SK-N-MC (cell line): Measurements from ENCODE around the gene ANKRD44.

Experiments used
- DNase-seq: peaks from one replicate; pipeline ENCODE4 v3.0.0-alpha.2; 2011; ENCODE audit warnings: low read depth, low spot score
- H3K27ac ChIP-seq: fragments of 200-600 bp; sonication (generic); 2 replicates; pipeline ENCODE4 v1.5.1; 2016; ENCODE audit warnings: mixed run types
- H3K36me3 ChIP-seq: fragments of 200-600 bp; sonication (generic); 2 replicates; pipeline ENCODE4 v1.6.1; 2017; ENCODE audit warnings: antibody characterized with exemption, low read length, mixed read lengths; ENCODE audit not compliant: insufficient read depth
- H3K4me3 ChIP-seq: fragments of 200-600 bp; sonication (generic); 2 replicates; pipeline ENCODE4 v1.5.1; 2016
- H3K9ac ChIP-seq: fragments of 200-600 bp; sonication (generic); 2 replicates; pipeline ENCODE4 v1.8.0; 2017; ENCODE audit warnings: mixed run types, mixed read lengths; ENCODE audit not compliant: insufficient read length
- H3K9me3 ChIP-seq: fragments of 200-600 bp; sonication (generic); 2 replicates; pipeline ENCODE4 v1.6.1; 2017; ENCODE audit warnings: low read depth, mild to moderate bottlenecking, antibody characterized with exemption, low read length, moderate library complexity, mixed read lengths
- EZH2 ChIP-seq: fragments of 200-600 bp; sonication (generic); IDR thresholded peaks from one replicate; pipeline ENCODE4 v1.6.1; 2017; ENCODE audit warnings: antibody characterized with exemption
- FOXP2 ChIP-seq: optimal IDR thresholded peaks from 2 replicates; pipeline ENCODE3; 2011; ENCODE audit warnings: mild to moderate bottlenecking, moderate library complexity; ENCODE audit not compliant: insufficient read depth; ENCODE audit errors: extremely low read length, control extremely low read depth
- POLR2AphosphoS5 ChIP-seq: IDR thresholded peaks from 2 replicates; pipeline ENCODE4 v1.6.1; 2012; ENCODE audit warnings: mild to moderate bottlenecking, low read depth, low read length, borderline replicate concordance

The ANKRD44 gene

DNA sequence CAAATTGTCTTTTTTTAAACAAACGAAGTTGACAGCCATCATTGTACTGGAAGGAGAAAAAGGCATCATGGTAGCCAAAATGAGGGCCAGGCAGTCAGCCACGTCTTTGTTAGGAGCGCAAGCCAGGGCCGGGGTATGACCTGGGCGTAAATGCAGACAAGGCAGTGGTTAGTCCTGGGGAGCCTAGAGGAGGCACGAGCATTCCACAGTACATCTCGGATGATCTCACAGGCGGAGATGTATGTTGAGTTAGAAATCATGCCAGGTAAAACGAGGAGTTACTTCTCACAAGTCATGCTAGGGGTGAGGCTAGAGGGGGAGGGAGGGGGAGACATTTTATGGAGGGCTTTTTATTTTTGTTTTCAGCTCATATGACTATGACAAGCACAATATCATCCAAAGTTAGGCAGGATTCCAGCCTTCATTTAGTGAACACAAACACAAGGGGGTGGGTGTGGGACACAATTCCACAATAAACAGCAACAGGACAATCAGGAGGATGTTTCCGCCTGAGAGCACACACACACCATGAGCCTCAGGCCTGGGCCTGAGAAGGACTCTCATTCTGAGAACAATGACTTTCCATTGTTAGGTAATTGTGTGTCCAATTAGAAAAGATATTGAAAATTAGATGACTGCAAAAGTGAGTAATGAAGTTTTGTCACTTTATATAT, 319.7 kb downstream of the ANKRD44 start:
- peaks cover under 1% of the 10 kb centered on the region; the same call in 1 of the 2 replicates for H3K36me3 ChIP-seq

GRCh38 chr2:196990092-196990491, 320.5 kb downstream of the ANKRD44 start:
- no peak for TF ChIP-seq EZH2
- TF ChIP-seq FOXP2: no peak
- no peak for TF ChIP-seq POLR2AphosphoS5
- Histone ChIP-seq H3K36me3 (no peaks in the 10 kb centered on the region), H3K27ac (peak overlapping the region; percentile 99), H3K9me3 (no peaks in the 10 kb centered on the region), H3K9ac (no peak overlapping the region), H3K4me3 (no peak overlapping the region)
- no peak for DNase-seq

More for the DNA sequence above, 319.7 kb downstream of the ANKRD44 start:
- Histone ChIP-seq H3K9ac (no peak overlapping the region), H3K27ac (peak overlapping the region; percentile 99; the same call in 1 of the 2 replicates), H3K9me3 (no peaks in the 10 kb centered on the region), H3K4me3 (no peak overlapping the region)
- DNase-seq: no peak
- no peak for TF ChIP-seq EZH2
- TF ChIP-seq POLR2AphosphoS5: no peak
- TF ChIP-seq FOXP2: no peak

DNA sequence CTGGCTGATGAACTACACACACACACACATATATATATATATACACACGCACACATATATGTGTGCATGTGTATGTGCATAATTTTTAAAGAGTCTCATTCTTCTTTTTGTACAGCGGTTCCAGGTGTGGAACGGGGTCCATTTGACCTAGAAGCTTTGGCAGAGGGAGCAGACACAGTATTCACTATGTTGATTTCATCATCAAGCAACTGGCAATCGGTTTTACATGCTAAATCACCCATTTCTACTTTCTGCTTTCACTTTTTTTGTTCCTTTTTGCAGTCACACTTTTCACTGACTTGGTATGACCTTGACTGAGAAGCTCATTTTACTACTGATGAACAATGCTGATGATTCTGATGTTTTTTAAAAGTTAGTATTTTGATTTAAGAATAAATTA, 321.1 kb downstream of the ANKRD44 start:
- peak overlapping the region; percentile 99 for H3K27ac ChIP-seq

GRCh38 chr2:196988639-196989038, 321.9 kb downstream of the ANKRD44 start:
- no peak for DNase-seq
- H3K9me3 ChIP-seq: no peaks in the 10 kb centered on the region
- H3K9ac ChIP-seq: peak overlapping the region; percentile 87
- H3K36me3 ChIP-seq: no peaks in the 10 kb centered on the region
- H3K4me3 ChIP-seq: peak overlapping the region; percentile 75
- TF ChIP-seq EZH2 (no peak), FOXP2 (no peak), POLR2AphosphoS5 (no peak)
- peak overlapping the region; percentile 99 for H3K27ac ChIP-seq

More for the DNA sequence above, 321.1 kb downstream of the ANKRD44 start:
- H3K9ac ChIP-seq: peak overlapping the region; percentile 87
- no peaks in the 10 kb centered on the region for H3K36me3 ChIP-seq
- TF ChIP-seq FOXP2 (no peak), POLR2AphosphoS5 (no peak), EZH2 (no peak)
- peak overlapping the region; percentile 4 for H3K4me3 ChIP-seq
- no peak for DNase-seq
- no peaks in the 10 kb centered on the region for H3K9me3 ChIP-seq

- Histone ChIP-seq H3K27ac (peak overlapping the region; percentile 99), H3K4me3 (peak overlapping the region; percentile 75), H3K9ac (peak overlapping the region; percentile 87), H3K36me3 (no peaks in the 10 kb centered on the region), H3K9me3 (no peaks in the 10 kb centered on the region)
- TF ChIP-seq FOXP2: no peak
- TF ChIP-seq POLR2AphosphoS5: peak; percentile 58; the same call in 1 of the 2 replicates
- peak; percentile 96 for DNase-seq
These were observed 322.8 kb downstream of the ANKRD44 start for GRCh38 chr2:196987649-196988364.

DNA sequence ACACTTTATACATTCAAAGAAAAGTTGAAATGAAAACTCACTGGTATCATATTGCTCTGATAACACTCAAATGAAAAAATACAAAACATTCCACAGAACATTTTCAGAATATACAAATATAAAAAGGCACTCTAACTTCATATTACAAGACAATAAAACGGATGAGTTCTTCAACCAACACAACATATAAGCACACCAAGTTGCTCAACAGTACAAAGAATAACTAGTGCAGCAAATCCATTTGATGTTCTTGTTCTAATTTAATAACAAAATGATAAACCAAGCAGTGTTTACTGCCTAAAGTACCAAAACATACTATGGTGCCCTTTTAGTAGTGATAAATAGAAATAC, 323.3 kb downstream of the ANKRD44 start:
- Histone ChIP-seq H3K36me3 (no peaks in the 10 kb centered on the region), H3K9ac (peak overlapping the region; percentile 87), H3K9me3 (no peaks in the 10 kb centered on the region), H3K27ac (peak overlapping the region; percentile 99), H3K4me3 (peak overlapping the region; percentile 75)
- no peak for DNase-seq
- no peak for TF ChIP-seq EZH2
- no peak for TF ChIP-seq POLR2AphosphoS5
- TF ChIP-seq FOXP2: no peak

DNA sequence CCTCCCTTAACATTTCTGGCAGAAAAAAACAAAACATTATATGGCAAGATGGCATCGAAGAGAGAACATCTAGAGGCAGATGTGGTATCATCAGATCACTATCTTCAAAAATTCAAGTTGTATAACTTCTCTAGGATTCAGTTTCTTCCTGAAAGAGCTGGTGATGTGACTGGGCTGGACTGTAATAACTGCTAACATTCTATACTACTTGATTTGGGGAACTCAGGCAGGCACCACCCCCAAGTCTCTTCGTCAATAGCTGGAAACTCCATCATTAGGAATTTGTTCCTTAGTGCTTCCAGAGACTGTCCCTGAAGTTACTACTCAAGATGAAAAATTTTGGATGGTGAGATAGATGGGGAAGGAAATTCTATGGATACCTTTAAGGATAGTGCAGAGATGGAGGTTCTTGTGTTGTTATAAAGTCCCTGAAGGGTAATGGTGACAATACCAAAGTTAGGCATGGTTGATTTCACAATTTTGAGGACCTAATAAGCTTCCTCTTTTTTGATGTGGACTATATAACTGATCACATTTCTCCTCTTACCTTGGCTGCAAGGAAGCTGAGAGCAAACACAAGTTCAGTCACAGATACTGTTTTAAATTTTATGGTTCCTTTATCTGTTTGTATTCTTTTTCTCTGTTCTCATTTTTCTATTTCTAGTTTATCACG, 324.9 kb downstream of the ANKRD44 start:
- H3K9ac ChIP-seq: no peak overlapping the region
- no peak for TF ChIP-seq FOXP2
- no peak for TF ChIP-seq POLR2AphosphoS5
- TF ChIP-seq EZH2: no peak
- no peak overlapping the region for H3K4me3 ChIP-seq
- no peak for DNase-seq
- H3K27ac ChIP-seq: peak overlapping the region; percentile 99
- H3K36me3 ChIP-seq: no peaks in the 10 kb centered on the region
- H3K9me3 ChIP-seq: no peaks in the 10 kb centered on the region

- no peak for DNase-seq
- Histone ChIP-seq H3K27ac (peak overlapping the region; percentile 66), H3K9ac (no peak overlapping the region), H3K9me3 (no peaks in the 10 kb centered on the region), H3K4me3 (no peak overlapping the region), H3K36me3 (no peaks in the 10 kb centered on the region)
- TF ChIP-seq POLR2AphosphoS5 (no peak), EZH2 (no peak), FOXP2 (no peak)
These were observed 325.7 kb downstream of the ANKRD44 start for GRCh38 chr2:196984903-196985302.
